Endodermal cell (in vitro differentiated cells): Measurements from ENCODE around the gene MIB1. TPM values are rescaled to one million over a fixed set of nuclear protein-coding genes. Genes with fewer than 3 reads are reported as not detected.

ENCODE experiments used
- DNase-seq: peaks from one replicate; pipeline ENCODE4 v3.0.0-alpha.2; 2017
- H3K27ac ChIP-seq: 2 replicates; pipeline ENCODE4 v1.5.1; 2013; ENCODE audit warnings: mild to moderate bottlenecking, low read depth, low read length, moderate library complexity
- H3K27me3 ChIP-seq: 2 replicates; pipeline ENCODE4 v1.6.1; 2013; ENCODE audit warnings: mild to moderate bottlenecking, low read length, moderate library complexity; ENCODE audit not compliant: insufficient read depth, control insufficient read depth, poor library complexity, severe bottlenecking
- H3K36me3 ChIP-seq: 2 replicates; pipeline ENCODE4 v1.7.0; 2013; ENCODE audit warnings: mild to moderate bottlenecking, low read length, moderate library complexity; ENCODE audit not compliant: control insufficient read depth, insufficient read depth
- H3K4me1 ChIP-seq: one replicate; pipeline ENCODE4 v1.7.0; 2013; ENCODE audit warnings: low read length; ENCODE audit not compliant: control insufficient read depth, insufficient read depth
- H3K4me3 ChIP-seq: 2 replicates; pipeline ENCODE4 v1.5.1; 2013; ENCODE audit warnings: mild to moderate bottlenecking, low read length, moderate library complexity
- H3K9ac ChIP-seq: 2 replicates; pipeline ENCODE4 v1.6.1; 2013; ENCODE audit warnings: mild to moderate bottlenecking, low read length, moderate library complexity; ENCODE audit not compliant: poor library complexity, severe bottlenecking; ENCODE audit errors: extremely low read depth
- H3K9me3 ChIP-seq: 2 replicates; pipeline ENCODE4 v1.6.1; 2013; ENCODE audit warnings: mild to moderate bottlenecking, low read length, moderate library complexity; ENCODE audit not compliant: control insufficient read depth
- H3K27ac Mint-ChIP-seq: 2 replicates; pipeline ENCODE4 v1.8.0; 2020; ENCODE audit warnings: mixed read lengths
- H3K27me3 Mint-ChIP-seq: 2 replicates; pipeline ENCODE4 v1.8.0; 2021; ENCODE audit warnings: mild to moderate bottlenecking, mixed read lengths; ENCODE audit not compliant: insufficient read depth
- H3K36me3 Mint-ChIP-seq: 2 replicates; pipeline ENCODE4 v1.8.0; 2020; ENCODE audit warnings: low read depth, mixed read lengths
- H3K4me1 Mint-ChIP-seq: 2 replicates; pipeline ENCODE4 v1.8.0; 2020; ENCODE audit warnings: mixed read lengths
- H3K4me3 Mint-ChIP-seq: 2 replicates; pipeline ENCODE4 v1.8.0; 2020; ENCODE audit warnings: mild to moderate bottlenecking, moderate library complexity, mixed read lengths
- H3K9me3 Mint-ChIP-seq: 2 replicates; pipeline ENCODE4 v1.8.0; 2020; ENCODE audit warnings: mild to moderate bottlenecking, mixed read lengths
- CTCF ChIP-seq: fragments of 200-600 bp; sonication (generic); conservative IDR thresholded peaks from 2 replicates; pipeline ENCODE4 v1.5.0; 2021; ENCODE audit warnings: antibody characterized with exemption, mild to moderate bottlenecking
- WGBS, 2 experiments: methylation state at CpG; one replicate each; pipeline versions ENCODE4 v1.1.5 to v1.1.7; 2013; ENCODE audit warnings: missing lambda C conversion rate in 2 of 2, mixed read lengths in 1 of 2; ENCODE audit not compliant: insufficient coverage in 1 of 2, insufficient read length in 1 of 2; 5-methylcytosine and 5-hydroxymethylcytosine counted together
- total RNA-seq, 2 donors: library from RNA; stranded (reverse); fragmentation: NEBNext Ultra II Directional in 1 of 2; extraction: Animal tissue kit (Norgen Biotek cat#: 25700) in 1 of 2; gene quantifications; 2 replicates in 1 of 2; 3 replicates in 1 of 2; pipeline ENCODE4 v1.2.1, GENCODE V29; 2021

The MIB1 gene
- total RNA-seq, 2 donors from 2014 or later, result 66.4 to 75.0 TPM

- Histone ChIP-seq H3K4me3 (no peak overlapping the region), H3K4me1 (no peaks in the 10 kb centered on the region), H3K9me3 (no peaks in the 10 kb centered on the region), H3K9ac (no peak overlapping the region), H3K36me3 (peaks cover 54% of the 10 kb centered on the region), H3K27ac (no peak overlapping the region), H3K27me3 (no peaks in the 10 kb centered on the region)
- peaks cover 32% of the 10 kb centered on the region for H3K36me3 Mint-ChIP-seq
- no peak overlapping the region for H3K27ac Mint-ChIP-seq
- TF ChIP-seq CTCF, result no peak
- H3K27me3 Mint-ChIP-seq, result no peaks in the 10 kb centered on the region
- WGBS, 2 experiments, result 80% methylated on average over 2 of the region's 3 CpGs; no CpG with 5 or more reads in 1 of the 2 experiments
- H3K4me1 Mint-ChIP-seq, result no peaks in the 10 kb centered on the region
- H3K4me3 Mint-ChIP-seq, result no peak overlapping the region
- DNase-seq, result no peak
- H3K9me3 Mint-ChIP-seq, result no peaks in the 10 kb centered on the region
These were observed 83.3 kb downstream of the MIB1 start for GRCh38 chr18:21823848-21824247.

GRCh38 chr18:21826196-21826595, 85.6 kb downstream of the MIB1 start:
- Histone ChIP-seq H3K4me1 (no peaks in the 10 kb centered on the region), H3K9ac (no peak overlapping the region), H3K27ac (no peak overlapping the region), H3K36me3 (peaks cover 36% of the 10 kb centered on the region), H3K9me3 (no peaks in the 10 kb centered on the region), H3K27me3 (no peaks in the 10 kb centered on the region), H3K4me3 (no peak overlapping the region)
- Mint-ChIP-seq H3K27me3 (no peaks in the 10 kb centered on the region), H3K9me3 (no peaks in the 10 kb centered on the region), H3K27ac (no peak overlapping the region), H3K4me3 (no peak overlapping the region), H3K4me1 (no peaks in the 10 kb centered on the region), H3K36me3 (peaks cover 17% of the 10 kb centered on the region)
- WGBS, 2 experiments, result 94 to 98% methylated on average over 3 of the region's 3 CpGs
- TF ChIP-seq CTCF, result no peak
- no peak for DNase-seq

- Histone ChIP-seq H3K9me3 (no peaks in the 10 kb centered on the region), H3K4me3 (no peak overlapping the region), H3K36me3 (peaks cover 33% of the 10 kb centered on the region), H3K27ac (no peak overlapping the region), H3K27me3 (no peaks in the 10 kb centered on the region), H3K9ac (no peak overlapping the region), H3K4me1 (no peaks in the 10 kb centered on the region)
- Mint-ChIP-seq H3K9me3 (no peaks in the 10 kb centered on the region), H3K36me3 (peaks cover 13% of the 10 kb centered on the region), H3K4me1 (no peaks in the 10 kb centered on the region), H3K27me3 (no peaks in the 10 kb centered on the region), H3K4me3 (no peak overlapping the region), H3K27ac (no peak overlapping the region)
- TF ChIP-seq CTCF, result no peak
- 93 to 100% methylated on average over 1 to 3 of the region's 4 CpGs for WGBS, 2 experiments
- no peak for DNase-seq
These were observed 86.2 kb downstream of the MIB1 start for GRCh38 chr18:21826641-21827302.
